ENCODE data around the gene GMDS. TPM values are rescaled to one million over a fixed set of nuclear protein-coding genes. Genes with fewer than 3 reads are reported as not detected.

GMDS gene
- total and polyA plus RNA-seq, 2 of the 8 experiments (the other 6 are each of a cell fraction or from before 2014, with no cell fraction given) = 16.8 to 50.0 TPM

DNA sequence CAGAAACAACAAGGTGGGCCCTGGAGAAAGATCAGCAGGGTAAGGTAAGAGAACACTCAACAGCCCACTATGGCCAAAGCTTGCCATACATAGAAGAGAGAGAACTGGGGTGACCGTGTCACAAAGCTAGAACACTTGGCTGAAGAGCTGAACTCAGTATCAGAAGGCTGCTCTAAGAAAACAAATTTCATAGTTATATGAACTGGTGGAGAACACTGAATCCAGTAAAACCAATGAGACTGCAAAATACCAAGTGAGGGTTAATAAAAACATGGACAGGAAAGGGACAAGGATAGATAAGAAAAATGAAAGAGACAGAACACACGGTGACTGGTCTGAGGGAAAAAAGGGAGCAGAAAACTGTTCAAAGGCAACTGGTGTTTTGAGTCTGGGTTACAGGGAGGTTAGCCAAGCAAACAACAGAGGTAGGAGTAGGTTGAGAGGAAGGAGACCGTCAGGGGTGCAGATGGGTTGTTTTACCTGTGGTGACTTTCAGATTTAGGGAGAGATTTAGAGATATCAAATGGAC is 56.5 kb downstream of the GMDS start:
- no peak overlapping the region for H4K91ac ChIP-seq (replicated peaks; ENCODE audit: insufficient read length, low read length)
- no peak overlapping the region for H4K5ac ChIP-seq (ENCODE audit: insufficient read length, low read depth, low read length)
- no peak overlapping the region for H2BK5ac ChIP-seq (ENCODE audit: low read depth, low read length)
- H3K9me3 ChIP-seq (ENCODE audit: insufficient read depth in 2 of 2, low read depth in 1 of 2, low read length in 1 of 2) = no peaks in the 10 kb centered on the region
- H3K9ac ChIP-seq (replicated peaks in 1 of 4; ENCODE audit: extremely low read depth in 1 of 4, low read depth in 3 of 4, low read length in 3 of 4) = no peak overlapping the region
- no peak overlapping the region for H3K4me3 ChIP-seq (ENCODE audit: extremely low read depth in 1 of 4, insufficient read depth in 2 of 4, low read depth in 3 of 4, low read length in 4 of 4)
- no peaks in the 10 kb centered on the region for H3K36me3 ChIP-seq (ENCODE audit: control insufficient read depth in 2 of 4, insufficient read depth in 4 of 4, low read length in 3 of 4)
- H4K8ac ChIP-seq (ENCODE audit: extremely low read depth, insufficient read depth, low read length) = no peak overlapping the region
- H3K27me3 ChIP-seq (replicated peaks in 1 of 4; ENCODE audit: control insufficient read depth in 3 of 4, extremely low read depth in 1 of 4, insufficient read depth in 3 of 4, low read length in 3 of 4) = no peaks in the 10 kb centered on the region
- H3K27ac ChIP-seq (ENCODE audit: low read depth, low read length) = no peak overlapping the region
- H3K14ac ChIP-seq (ENCODE audit: insufficient read length) = no peak overlapping the region
- DNase-seq (ENCODE audit: low read depth in 1 of 2, low spot score in 2 of 2) = no peak
- 87% methylated on average over 3 of the region's 3 CpGs; no CpG with 5 or more reads in 1 of the 2 experiments for WGBS, 2 experiments (ENCODE audit: extremely low coverage in 1 of 2, insufficient coverage in 1 of 2, insufficient read length in 1 of 2, insufficient replicate concordance in 2 of 2, low coverage in 1 of 2, low lambda C conversion rate in 2 of 2, missing lambda C conversion rate in 1 of 2)
- H4K20me1 ChIP-seq (replicated peaks in 1 of 2; ENCODE audit: control insufficient read depth in 1 of 2, insufficient read depth in 2 of 2, low read length in 2 of 2) = no peaks in the 10 kb centered on the region
- no peak overlapping the region for H2BK12ac ChIP-seq (ENCODE audit: low read depth, low read length)
- H3K56ac ChIP-seq (replicated peaks; ENCODE audit: insufficient read length, low read depth, low read length) = no peak overlapping the region
- no peak overlapping the region for H2BK15ac ChIP-seq (ENCODE audit: low read length)
- no peak for FAIRE-seq
- H3K79me2 ChIP-seq (ENCODE audit: control insufficient read depth in 1 of 2, insufficient read depth in 2 of 2, low read length in 2 of 2) = peaks cover 0 to 9% of the 10 kb centered on the region in 2 experiments; a peak in 2 of 4 replicates
- ChIA-PET CTCF (ENCODE audit: partially characterized antibody) (interaction anchor here (0.6 to 2.3 kb wide), 3 partner anchors 8 to 20 kb away, joined by 3 to 8 read pairs (median 3); no protein-coding TSS in a partner anchor), POLR2A (ENCODE audit: partially characterized antibody) (no interaction called here)
- no peaks in the 10 kb centered on the region; the same call in 1 of the 2 replicates for H3K23me2 ChIP-seq (ENCODE audit: low read depth, low read length)
- H3K4me2 ChIP-seq (ENCODE audit: insufficient read depth in 1 of 2, low read depth in 2 of 2, low read length in 2 of 2) = no peak overlapping the region
- no peaks in the 10 kb centered on the region for H3K4me1 ChIP-seq (replicated peaks in 1 of 4; ENCODE audit: control insufficient read depth in 3 of 4, insufficient read depth in 4 of 4, low read length in 3 of 4)
- no peak overlapping the region for H3K4ac ChIP-seq (replicated peaks; ENCODE audit: insufficient read length, low read depth, low read length)
- peaks cover 5% of the 10 kb centered on the region; the same call in 1 of the 2 replicates for H3K79me1 ChIP-seq (ENCODE audit: low read depth, low read length)
- no peak overlapping the region for H2AK5ac ChIP-seq (ENCODE audit: low read depth, low read length)
- H2AFZ ChIP-seq (ENCODE audit: low read length) = no peak overlapping the region
- TF ChIP-seq TCF12 (IDR thresholded peaks at IDR 0.05; ENCODE audit: low read depth, low read length) (no peak), SAP30 (IDR thresholded peaks at IDR 0.05; ENCODE audit: insufficient read depth, insufficient replicate concordance, low read length) (no peak), KDM5A (IDR thresholded peaks at IDR 0.05; ENCODE audit: low read length) (no peak), SP2 (IDR thresholded peaks at IDR 0.05; ENCODE audit: low read length) (no peak), EP300 (IDR thresholded peaks at IDR 0.05; ENCODE audit: borderline replicate concordance in 1 of 2, low read depth in 2 of 2, low read length in 2 of 2) (no peak), RFX5 (IDR thresholded peaks at IDR 0.05; ENCODE audit: borderline replicate concordance, low read depth, low read length) (no peak), HDAC2 (IDR thresholded peaks at IDR 0.05; ENCODE audit: borderline replicate concordance in 1 of 2, low read depth in 2 of 2, low read length in 2 of 2) (no peak), SIN3A (conservative IDR thresholded peaks at IDR 0.05 in 1 of 2, IDR thresholded peaks at IDR 0.05 in 1 of 2; ENCODE audit: low read depth in 1 of 2, low read length in 2 of 2) (no peak), YY1 (IDR thresholded peaks at IDR 0.05; ENCODE audit: low read depth, low read length) (no peak), RAD21 (IDR thresholded peaks at IDR 0.05 in 1 of 2, conservative IDR thresholded peaks at IDR 0.05 in 1 of 2; ENCODE audit: low read depth in 2 of 2, low read length in 2 of 2) (no peak), JUN (IDR thresholded peaks at IDR 0.05; ENCODE audit: low read depth, low read length) (no peak), BRCA1 (IDR thresholded peaks at IDR 0.05; ENCODE audit: low read depth, low read length) (no peak), NANOG (IDR thresholded peaks at IDR 0.05; ENCODE audit: insufficient read depth, low read depth, low read length, poor library complexity, severe bottlenecking) (no peak)
- no peak overlapping the region for H3K18ac ChIP-seq (ENCODE audit: extremely low read depth, low read length)
- no peak overlapping the region for H2BK120ac ChIP-seq (replicated peaks; ENCODE audit: low read depth, low read length)
- H2BK20ac ChIP-seq (ENCODE audit: low read length) = no peak overlapping the region
- H3K23ac ChIP-seq (ENCODE audit: insufficient read length) = no peak overlapping the region
